NCI-H524 (cell line): ENCODE measurements around the gene GRIP1.
"Not testable (repeated sequence)": the region's sequence is repeated elsewhere in the genome, so short reads cannot be mapped to it uniquely, and the experiment has no call there.

Experiments
- DNase-seq, 2 experiments: peaks; one replicate each; lab custom pipeline; 2025; lab: John Stamatoyannopoulos, UW

Gene GRIP1

GRCh38 chr12:66320996-66321395 lies 357.9 kb downstream of the GRIP1 start:
- DNase-seq, result no peak

DNA sequence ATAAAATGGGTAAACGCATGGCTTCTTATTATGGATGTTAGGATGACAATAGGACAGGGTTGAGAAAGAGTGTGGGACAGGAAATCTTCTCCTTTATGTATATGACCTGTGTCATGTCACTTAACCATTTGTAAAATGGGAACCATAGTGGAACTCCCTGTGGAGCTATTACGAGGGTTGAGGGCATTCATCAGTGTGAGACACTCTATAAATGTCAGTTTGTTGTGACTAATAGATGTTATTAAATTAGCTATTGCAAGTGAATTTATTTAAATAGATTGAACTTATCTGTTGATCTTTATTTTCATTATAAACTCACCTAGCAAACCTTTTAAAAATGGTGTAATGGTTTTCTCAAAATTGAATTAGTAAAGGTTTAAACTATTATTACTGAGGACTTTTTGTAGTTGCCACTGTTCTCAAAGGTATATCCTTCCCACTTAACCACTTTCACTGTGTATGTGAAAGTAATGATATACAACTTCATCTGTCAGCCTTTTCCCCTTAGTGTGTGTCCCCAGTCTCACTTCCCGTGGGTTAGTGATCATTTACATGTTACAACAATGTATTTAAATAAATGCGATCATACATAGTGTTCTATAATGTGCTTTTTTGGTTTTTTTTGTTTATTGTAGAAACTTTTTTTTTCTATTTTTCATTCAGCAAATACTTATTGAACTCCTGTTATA lies 359.5 kb downstream of the GRIP1 start:
- no peak for DNase-seq

DNA sequence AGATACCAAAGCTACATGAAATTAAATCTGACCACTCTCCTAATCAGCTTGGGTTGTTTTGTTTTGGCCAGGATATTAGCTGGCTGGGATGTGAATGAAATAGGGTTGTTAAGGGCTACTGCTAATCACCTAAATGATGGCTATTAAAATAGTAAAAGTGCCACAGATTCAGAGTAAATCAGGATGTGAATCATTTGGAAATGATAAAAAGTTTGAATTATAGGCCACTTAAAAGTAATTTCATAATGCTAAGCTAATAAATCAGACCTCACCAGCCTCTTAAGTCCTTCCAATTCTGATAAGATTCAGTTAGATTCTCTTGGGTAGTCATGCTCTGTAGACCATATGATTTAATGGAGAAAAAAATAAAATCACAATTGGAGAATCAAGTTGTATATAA lies 364.6 kb downstream of the GRIP1 start:
- DNase-seq, result no peak

GRCh38 chr12:66312189-66312588 lies 366.7 kb downstream of the GRIP1 start:
- no peak for DNase-seq

GRCh38 chr12:66309606-66310005 lies 369.3 kb downstream of the GRIP1 start:
- no peak for DNase-seq

- no peak for DNase-seq
Measured at GRCh38 chr12:66304296-66304900, 374.5 kb downstream of the GRIP1 start.

- DNase-seq, result not testable (repeated sequence)
Measured at GRCh38 chr12:66303316-66303804, 375.5 kb downstream of the GRIP1 start.

GRCh38 chr12:66302827-66303169 lies 376.1 kb downstream of the GRIP1 start:
- DNase-seq, result no peak

- peak; percentile 93 to 97 for DNase-seq
Measured at GRCh38 chr12:66301944-66302826, 376.7 kb downstream of the GRIP1 start, which contains the start of gene HELB. TSS of gene HELB (plus strand) at chr12:66302493. CDS start at chr12:66302604, 111 bp downstream.

DNA sequence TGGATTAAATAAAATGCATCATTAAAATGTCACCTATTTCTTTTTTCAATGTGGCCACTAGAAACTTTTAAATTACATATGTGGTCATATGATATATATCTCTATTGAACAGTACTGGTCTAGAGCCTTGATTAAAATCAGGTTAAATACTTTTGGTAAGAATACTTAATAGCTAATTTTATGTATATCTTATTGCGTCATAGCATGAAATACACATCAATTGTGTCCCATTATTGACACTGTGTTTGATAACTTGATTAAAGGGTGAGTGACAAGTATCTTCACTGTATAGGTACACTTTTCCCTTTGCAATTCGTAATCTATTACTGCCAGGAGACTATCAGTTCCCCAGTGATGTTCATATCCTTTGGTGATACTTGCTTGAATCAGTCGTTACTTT lies 381.0 kb downstream of the GRIP1 start:
- no peak for DNase-seq
